OCI-LY7 (cell line): Measurements from ENCODE around the gene RPAIN. TPM values are rescaled to one million over a fixed set of nuclear protein-coding genes. Genes with fewer than 3 reads are reported as not detected.

ENCODE experiments used
- BruUV-seq: library from RNA; stranded (reverse); fragments of 400-500 nt; replicated peaks from 2 replicates; lab custom pipeline; 2021; lab: Mats Ljungman, UMichigan
- CTCF ChIA-PET: fragments of 300-600 bp; sonication (Branson Sonifier 250); formaldehyde crosslinking; loops from one replicate; lab custom pipeline; 2022; ENCODE audit warnings: antibody characterized with exemption; ENCODE audit not compliant: unreplicated experiment; lab: Charles Lee
- POLR2A ChIA-PET: fragments of 300-600 bp; sonication (Branson Sonifier 250); formaldehyde crosslinking; loops from one replicate; lab custom pipeline; 2022; ENCODE audit warnings: antibody characterized with exemption; lab: Charles Lee
- DNase-seq: peaks from one replicate; pipeline ENCODE4 v3.0.0-alpha.2; 2015; ENCODE audit warnings: low spot score
- H2AFZ ChIP-seq: fragments of 200-600 bp; sonication (generic), shearing (Covaris generic); 2 replicates; pipeline ENCODE4 v1.6.1; 2014; ENCODE audit warnings: mild to moderate bottlenecking, antibody characterized with exemption, low read length, moderate library complexity
- H3K27ac ChIP-seq: fragments of 200-600 bp; sonication (generic); 2 replicates; pipeline ENCODE4 v1.5.1; 2014; ENCODE audit warnings: mixed run types, low read depth, mild to moderate bottlenecking, moderate library complexity, low read length, inconsistent platforms; ENCODE audit not compliant: poor library complexity, severe bottlenecking
- H3K36me3 ChIP-seq: fragments of 200-600 bp; sonication (generic); 2 replicates; pipeline ENCODE4 v1.6.1; 2014; ENCODE audit warnings: mild to moderate bottlenecking, antibody characterized with exemption, low read length, moderate library complexity, mixed read lengths; ENCODE audit not compliant: insufficient read depth
- H3K4me1 ChIP-seq: fragments of 200-600 bp; sonication (generic); 2 replicates; pipeline ENCODE4 v1.5.1; 2014; ENCODE audit warnings: mild to moderate bottlenecking, low read length; ENCODE audit not compliant: insufficient read depth, poor library complexity, severe bottlenecking
- H3K4me2 ChIP-seq: fragments of 200-600 bp; sonication (generic); 2 replicates; pipeline ENCODE4 v1.6.1; 2014; ENCODE audit warnings: mild to moderate bottlenecking, low read length
- H3K4me3 ChIP-seq: fragments of 200-600 bp; sonication (generic); 2 replicates; pipeline ENCODE4 v1.5.1; 2014; ENCODE audit warnings: mild to moderate bottlenecking, low read depth, low read length; ENCODE audit not compliant: poor library complexity, severe bottlenecking
- H3K79me2 ChIP-seq: fragments of 200-600 bp; sonication (generic); 2 replicates; pipeline ENCODE4 v1.6.1; 2016; ENCODE audit warnings: low read depth, mild to moderate bottlenecking, low read length, moderate library complexity, mixed read lengths; ENCODE audit not compliant: insufficient read depth
- H3K9me2 ChIP-seq: fragments of 200-600 bp; sonication (generic); 2 replicates; pipeline ENCODE4 v1.6.1; 2016; ENCODE audit warnings: mild to moderate bottlenecking, low read length, mixed read lengths; ENCODE audit not compliant: insufficient read depth
- H3K9me3 ChIP-seq: fragments of 200-600 bp; sonication (generic); 2 replicates; pipeline ENCODE4 v1.6.1; 2014; ENCODE audit warnings: mild to moderate bottlenecking, mixed run types, low read length, mixed read lengths
- H4K20me1 ChIP-seq: fragments of 200-600 bp; sonication (generic); 2 replicates; pipeline ENCODE4 v1.6.1; 2014; ENCODE audit warnings: mild to moderate bottlenecking, antibody characterized with exemption, low read length, moderate library complexity, mixed read lengths; ENCODE audit not compliant: insufficient read depth
- CTCF ChIP-seq: fragments of 200-600 bp; sonication (generic); conservative IDR thresholded peaks from 2 replicates; pipeline ENCODE4 v1.5.1; 2014; ENCODE audit warnings: mild to moderate bottlenecking, antibody characterized with exemption, low read length, moderate library complexity, mixed read lengths
- EZH2phosphoT487 ChIP-seq: fragments of 200-600 bp; sonication (generic); IDR thresholded peaks from 2 replicates; pipeline ENCODE4 v1.6.1; 2018; ENCODE audit warnings: low read depth, borderline replicate concordance, mild to moderate bottlenecking, mixed run types, antibody characterized with exemption, low read length, moderate library complexity, mixed read lengths
- intact Hi-C: fragments of 100-400 bp; cut with micrococcal nuclease; formaldehyde crosslinking; loops from one replicate; pipeline ENCODE4 v1.10.0; 2022; ENCODE audit not compliant: unreplicated experiment
- total RNA-seq, 2 experiments: library from RNA; depleted of rRNA in 1 of 2; stranded (reverse); fragments of >200 nt in 1 of 2; shearing (Covaris generic) in 1 of 2; gene quantifications; 2 replicates each; pipeline ENCODE4 v1.2.3, GENCODE V29; 2014 to 2022

The RPAIN gene
- total RNA-seq, 2 experiments from 2014 or later = 88.9 to 99.6 TPM

DNA sequence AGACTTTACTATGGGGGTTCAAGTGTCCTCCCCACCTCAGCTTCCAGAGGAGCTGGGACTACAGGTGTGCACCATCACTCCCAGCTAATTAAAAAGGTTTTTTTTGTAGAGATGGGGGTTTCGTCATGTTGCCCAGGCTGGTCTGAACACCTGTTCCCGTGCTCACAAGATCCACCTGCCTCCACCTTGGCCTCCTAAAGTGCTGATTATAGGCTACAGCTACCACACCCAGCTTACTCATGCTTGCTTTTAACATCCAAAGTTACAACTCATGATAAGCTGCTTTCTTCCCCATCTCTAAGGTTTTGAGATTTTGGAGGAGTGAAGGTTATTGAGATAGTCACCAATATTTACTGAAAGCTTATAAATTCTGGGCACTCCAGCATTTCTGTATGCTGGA, 3.1 kb upstream of the RPAIN start:
- H3K36me3 ChIP-seq = peaks cover 72% of the 10 kb centered on the region
- BruUV-seq = no TSS peak
- ChIA-PET POLR2A (interaction anchor here (0.6 to 0.8 kb wide), 4 partner anchors 16 to 27 kb away, joined by 3 to 7 read pairs (median 3); no protein-coding TSS in a partner anchor), CTCF (no interaction called here)
- peaks cover 89% of the 10 kb centered on the region for H3K79me2 ChIP-seq
- H3K27ac ChIP-seq = peak overlapping the region; percentile 96
- DNase-seq = no peak
- TF ChIP-seq CTCF = no peak
- no peak for TF ChIP-seq EZH2phosphoT487
- H3K4me2 ChIP-seq = peak overlapping the region; percentile 83
- H4K20me1 ChIP-seq = peaks cover 14% of the 10 kb centered on the region
- intact Hi-C loops = loop anchor here (5.0 kb wide), 1 partner anchor 170 kb away; no protein-coding TSS in a partner anchor
- no peaks in the 10 kb centered on the region for H3K9me3 ChIP-seq
- no peak overlapping the region for H2AFZ ChIP-seq
- no peaks in the 10 kb centered on the region for H3K9me2 ChIP-seq
- H3K4me1 ChIP-seq = peaks cover 27% of the 10 kb centered on the region
- H3K4me3 ChIP-seq = peak overlapping the region; percentile 88

DNA sequence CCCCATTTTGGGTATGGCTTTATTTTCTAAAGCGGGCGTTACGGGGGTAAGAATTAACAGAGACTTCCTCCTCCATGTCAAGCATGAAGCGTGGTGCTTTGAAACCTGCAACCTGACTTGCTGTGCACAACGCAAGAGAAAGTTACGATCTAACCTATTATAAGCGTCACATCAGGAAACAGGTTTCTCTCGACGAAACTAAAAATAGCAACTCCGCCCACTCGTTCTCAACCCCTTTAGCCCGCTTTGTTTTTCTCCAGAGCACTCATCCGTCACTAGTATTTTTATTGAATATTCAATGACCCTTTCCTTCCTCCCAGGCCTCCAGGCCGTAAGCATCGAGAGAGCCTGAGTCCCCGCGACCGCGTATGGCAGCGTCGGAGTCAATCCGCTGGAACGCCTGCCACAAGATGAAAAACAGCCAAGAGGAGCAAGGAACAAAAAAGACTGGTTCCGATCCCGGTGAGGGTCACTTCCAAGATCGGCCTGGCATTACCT, 1.1 kb upstream of the RPAIN start:
- peaks cover 14% of the 10 kb centered on the region for H4K20me1 ChIP-seq
- DNase-seq = peak; percentile 96
- intact Hi-C loops = loop anchor here (1.0 to 5.0 kb wide), 6 partner anchors 20 to 228 kb away; partner anchors contain the start of genes C1QBP, DERL2, DHX33 and MIS12
- POLR2A ChIA-PET = interaction anchor here (0.7 to 1.0 kb wide), 5 partner anchors 10 to 135 kb away, joined by 3 to 4 read pairs (median 4); partner anchors contain the start of gene C1QBP
- no peaks in the 10 kb centered on the region for H3K9me3 ChIP-seq
- TF ChIP-seq CTCF (no peak), EZH2phosphoT487 (no peak)
- H3K9me2 ChIP-seq = no peaks in the 10 kb centered on the region
- H3K79me2 ChIP-seq = peaks cover 79% of the 10 kb centered on the region
- H3K4me2 ChIP-seq = peak overlapping the region; percentile 83
- peaks cover 71% of the 10 kb centered on the region for H3K36me3 ChIP-seq
- peaks cover 31% of the 10 kb centered on the region for H3K4me1 ChIP-seq
- peak overlapping the region; percentile 96 for H3K27ac ChIP-seq
- H2AFZ ChIP-seq = peak overlapping the region; percentile 46; the same call in 1 of the 2 replicates
- peak overlapping the region; percentile 88 for H3K4me3 ChIP-seq
- TSS peak; percentile 85 for BruUV-seq
- CTCF ChIA-PET = interaction anchor here (0.7 to 1.0 kb wide), 2 partner anchors 20 to 44 kb away, joined by 4 read pairs; partner anchors contain the start of gene C1QBP
